ENCODE results near the gene CPA3. TPM values are rescaled to one million over a fixed set of nuclear protein-coding genes. Genes with fewer than 3 reads are reported as not detected.

CPA3 gene
- total RNA-seq, 4 donors from 2014 or later, result 0.70 to 13.6 (median 5.8) TPM

DNA sequence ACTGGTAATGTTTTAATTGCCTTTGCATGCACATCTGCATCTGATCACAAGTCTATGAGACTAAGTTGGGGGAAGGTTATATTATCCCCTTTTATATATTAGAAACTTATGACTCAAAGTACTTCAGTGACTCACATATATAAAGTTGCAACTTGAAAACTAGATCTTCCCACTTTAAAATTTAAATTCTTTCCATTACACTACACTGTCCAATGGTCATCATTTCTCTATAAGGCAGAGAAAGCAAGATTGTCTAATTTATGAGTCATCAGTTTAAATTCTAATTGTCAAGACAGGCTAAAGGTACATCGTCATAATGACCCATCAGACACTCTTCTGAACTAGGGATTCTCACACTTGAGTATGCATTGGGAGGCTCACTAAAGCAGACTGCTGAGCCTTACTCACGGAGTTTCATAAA lies 37.9 kb downstream of the CPA3 start:
- no peaks in the 10 kb centered on the region for H3K36me3 ChIP-seq
- H3K9me3 ChIP-seq, result no peaks in the 10 kb centered on the region
- DNase-seq, result no peak
- no peak for TF ChIP-seq CTCF (IDR thresholded peaks at IDR 0.05)
- no peaks in the 10 kb centered on the region for H3K27me3 ChIP-seq
- no peak overlapping the region for H3K27ac ChIP-seq
- no peak overlapping the region for H3K4me3 ChIP-seq
- no peaks in the 10 kb centered on the region for H3K4me1 ChIP-seq

- no peak overlapping the region for H3K4me3 ChIP-seq
- H3K4me1 ChIP-seq, result no peaks in the 10 kb centered on the region
- no peaks in the 10 kb centered on the region for H3K27me3 ChIP-seq
- H3K36me3 ChIP-seq, result no peaks in the 10 kb centered on the region
- TF ChIP-seq POLR2A (IDR thresholded peaks at IDR 0.05) (no peak), CTCF (IDR thresholded peaks at IDR 0.05) (no peak)
- H3K9me3 ChIP-seq, result no peaks in the 10 kb centered on the region
- H3K27ac ChIP-seq, result no peak overlapping the region
- no peak for DNase-seq
Measured at GRCh38 chr3:148903941-148904340, 38.8 kb downstream of the CPA3 start.

GRCh38 chr3:148906667-148907066 lies 41.6 kb downstream of the CPA3 start:
- Histone ChIP-seq H3K27me3 (no peaks in the 10 kb centered on the region), H3K36me3 (no peaks in the 10 kb centered on the region), H3K27ac (no peak overlapping the region), H3K9me3 (no peaks in the 10 kb centered on the region), H3K4me1 (no peaks in the 10 kb centered on the region), H3K4me3 (no peak overlapping the region)
- TF ChIP-seq POLR2A (IDR thresholded peaks at IDR 0.05) (no peak), CTCF (IDR thresholded peaks at IDR 0.05) (no peak)
- no peak for DNase-seq

DNA sequence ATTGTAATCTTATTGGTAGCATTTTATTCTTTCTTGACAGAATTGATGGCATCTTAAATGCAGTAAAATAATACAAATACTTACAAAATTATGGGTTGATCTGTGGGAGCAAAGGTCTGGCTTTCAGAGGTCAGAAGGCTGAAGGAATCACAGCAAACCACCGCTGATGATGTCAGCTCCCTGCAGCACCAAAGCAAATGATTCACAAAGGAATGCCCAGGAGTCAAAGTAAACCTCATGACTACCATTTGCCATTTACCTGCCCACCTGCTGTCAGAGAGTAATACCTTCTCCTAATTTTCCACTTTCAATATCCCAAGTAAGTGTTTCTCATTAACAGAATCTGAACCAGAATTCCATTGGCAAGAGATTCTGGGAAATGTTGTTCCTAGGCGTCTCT lies 46.1 kb downstream of the CPA3 start:
- H3K27ac ChIP-seq, result no peak overlapping the region
- DNase-seq, result no peak
- H3K27me3 ChIP-seq, result no peaks in the 10 kb centered on the region
- no peaks in the 10 kb centered on the region for H3K36me3 ChIP-seq
- no peak overlapping the region for H3K4me3 ChIP-seq
- H3K9me3 ChIP-seq, result no peaks in the 10 kb centered on the region
- no peaks in the 10 kb centered on the region for H3K4me1 ChIP-seq
- TF ChIP-seq POLR2A (IDR thresholded peaks at IDR 0.05) (no peak), CTCF (IDR thresholded peaks at IDR 0.05) (no peak)

DNA sequence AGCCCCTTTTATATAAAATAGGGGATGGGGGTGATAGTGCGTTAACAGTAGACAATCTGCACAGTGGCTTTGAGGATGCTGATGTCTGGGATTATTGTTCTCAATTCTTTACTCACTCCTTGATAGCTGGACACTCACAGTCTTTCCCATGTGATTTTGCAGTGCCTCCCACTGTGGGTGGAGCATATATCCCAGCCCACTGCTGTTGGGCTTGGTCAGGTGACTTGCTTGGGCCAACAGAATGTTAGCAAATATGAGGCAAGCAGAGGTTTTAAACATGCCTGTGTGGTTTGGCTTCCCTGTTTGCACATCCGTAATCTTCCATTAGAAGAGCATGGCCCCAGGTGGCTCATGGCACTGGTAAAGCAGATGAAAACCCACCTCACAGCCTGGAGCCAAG lies 46.5 kb downstream of the CPA3 start:
- Histone ChIP-seq H3K36me3 (no peaks in the 10 kb centered on the region), H3K27ac (no peak overlapping the region), H3K9me3 (no peaks in the 10 kb centered on the region), H3K27me3 (no peaks in the 10 kb centered on the region), H3K4me3 (no peak overlapping the region), H3K4me1 (no peaks in the 10 kb centered on the region)
- TF ChIP-seq CTCF (IDR thresholded peaks at IDR 0.05) (no peak), POLR2A (IDR thresholded peaks at IDR 0.05) (no peak)
- DNase-seq, result no peak
